NCI-H460 (cell line): Measurements from ENCODE around the gene GLCE. TPM values are rescaled to one million over a fixed set of nuclear protein-coding genes. Genes with fewer than 3 reads are reported as not detected.

Experiments used
- DNase-seq: peaks from one replicate; pipeline ENCODE4 v3.0.0-alpha.2; 2016; ENCODE audit warnings: low read depth; ENCODE audit errors: extremely low read depth
- polyA plus RNA-seq: library from polyadenylated mRNA; depleted of rRNA; stranded (reverse); fragments of >200 nt; gene quantifications from 2 replicates; pipeline ENCODE4 v1.2.3, GENCODE V29; 2014; cell fraction: nucleus; rRNA removed
- total RNA-seq: library from RNA; depleted of rRNA; stranded (reverse); fragments of >200 nt; shearing (Covaris generic); gene quantifications from 2 replicates; pipeline ENCODE4 v1.2.3, GENCODE V29; 2014; rRNA removed

GLCE gene
- 95.2 and 115 TPM in 2 replicates for total RNA-seq
- polyA plus RNA-seq: 80.7 and 100 TPM in 2 replicates

DNA sequence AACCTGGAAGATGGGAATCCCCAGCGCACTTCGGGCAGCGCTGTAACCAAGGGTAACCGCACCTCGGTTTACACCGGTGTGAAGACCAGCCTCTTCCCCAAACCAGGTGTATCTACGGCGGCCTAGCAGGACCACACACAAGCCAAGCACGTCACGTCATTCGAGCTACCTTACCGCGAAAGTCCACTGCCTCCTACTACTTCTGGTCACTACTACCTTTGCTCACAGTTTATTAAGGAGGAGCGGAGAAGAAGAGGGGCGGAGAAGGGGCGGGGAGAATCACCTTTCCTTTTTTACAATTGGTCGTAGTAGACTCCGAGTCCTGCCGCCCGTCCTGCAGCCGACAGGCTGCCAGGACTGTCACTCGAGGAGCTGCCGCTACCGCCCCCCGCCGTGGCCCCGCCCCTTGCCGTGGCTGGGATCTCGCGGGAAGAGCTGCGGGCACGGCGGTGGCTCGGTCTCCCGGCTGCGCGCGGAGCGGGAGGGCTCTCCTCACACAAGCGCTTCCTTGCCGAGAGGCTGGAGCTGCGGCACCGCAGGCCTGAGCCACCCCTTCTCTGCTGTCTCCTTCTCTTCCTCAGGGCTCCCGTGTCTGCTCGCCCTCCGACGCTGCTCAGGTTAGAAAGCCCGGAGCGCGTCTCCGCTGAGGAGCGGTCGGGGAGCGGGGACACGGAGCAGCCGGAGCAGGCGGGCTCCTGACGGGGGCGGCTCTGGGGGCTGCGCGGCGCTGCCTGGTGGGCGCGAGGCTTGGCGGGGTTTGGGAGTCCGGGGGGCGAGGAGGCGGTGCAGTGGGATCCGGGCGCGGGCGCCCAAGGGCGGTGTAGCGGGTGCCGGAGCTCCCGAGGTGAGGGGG is at the start of gene GLCE:
Gene GLCE, plus strand, starts transcription at position 495 of the 853 bp plus-strand sequence. CDS start 95,172 bp downstream, outside the sequence.
- peak; percentile 93 for DNase-seq

GRCh38 chr15:69114331-69114928 is 46.0 kb upstream of the GLCE start:
- no peak for DNase-seq

DNA sequence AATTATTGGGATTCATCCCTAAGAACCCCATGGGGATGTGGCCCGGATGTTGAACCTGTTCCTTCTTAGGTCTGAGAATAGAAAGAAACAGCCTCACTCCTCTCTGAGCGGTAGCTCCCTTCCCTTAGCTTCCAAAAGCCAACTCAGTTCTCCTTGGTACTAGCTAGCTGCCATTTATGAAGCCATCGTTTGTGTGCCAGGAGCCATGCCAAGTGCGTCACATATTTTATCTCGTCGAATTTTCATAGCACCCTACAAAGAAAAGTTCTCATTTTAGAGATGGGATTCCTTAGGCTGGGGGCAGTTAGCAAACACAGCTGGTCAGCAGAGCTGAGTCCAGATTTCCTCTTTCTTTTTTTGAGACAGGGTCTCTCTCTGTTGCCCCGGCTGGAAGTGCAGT is 45.4 kb upstream of the GLCE start:
- DNase-seq: no peak

DNA sequence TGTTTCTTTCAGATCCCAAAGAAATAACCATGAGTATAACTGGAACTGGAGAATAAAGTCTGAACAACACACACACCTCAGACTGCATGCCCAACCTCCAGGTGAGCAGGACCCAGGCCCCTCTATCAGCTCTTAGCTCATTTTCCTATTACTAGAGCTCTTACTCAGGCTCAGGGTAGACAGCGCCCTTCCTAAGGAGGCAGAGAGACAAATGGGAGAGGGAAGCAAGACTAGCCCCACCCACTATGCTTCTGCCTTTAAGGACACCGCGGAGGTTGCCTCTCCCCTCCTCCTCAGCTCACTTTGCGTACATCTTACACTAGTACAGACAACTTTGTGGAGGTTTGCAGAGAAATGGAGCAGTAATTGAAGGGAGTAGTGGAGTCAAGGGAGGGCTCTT is 44.0 kb upstream of the GLCE start:
- no peak for DNase-seq

GRCh38 chr15:69117431-69117871 is 43.0 kb upstream of the GLCE start:
- no peak for DNase-seq

DNA sequence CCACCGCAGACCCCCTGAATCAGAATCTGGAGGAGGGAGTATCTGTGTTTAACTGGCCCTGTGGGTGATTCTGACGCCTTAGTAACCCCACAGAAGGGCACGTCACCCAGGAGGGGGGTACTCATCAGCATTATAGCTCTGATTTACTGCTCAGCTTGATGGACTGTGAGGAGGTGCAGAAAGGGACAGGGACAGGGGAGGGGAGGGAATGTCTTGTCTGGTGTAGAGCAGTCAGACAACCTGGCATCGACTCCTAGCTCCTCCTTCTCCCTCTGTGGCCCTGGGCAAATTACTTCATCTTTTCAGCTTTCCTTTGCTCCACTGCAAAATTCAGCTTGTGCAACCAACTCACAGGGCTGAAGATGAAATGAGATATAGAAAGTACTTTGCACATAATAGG is 42.3 kb upstream of the GLCE start:
- no peak for DNase-seq

- no peak for DNase-seq
These were observed 41.4 kb upstream of the GLCE start for GRCh38 chr15:69119001-69119400.

GRCh38 chr15:69119683-69120395 is 40.6 kb upstream of the GLCE start:
- no peak for DNase-seq

GRCh38 chr15:69120732-69121131 is 39.7 kb upstream of the GLCE start:
- no peak for DNase-seq

- no peak for DNase-seq
These were observed 39.1 kb upstream of the GLCE start for GRCh38 chr15:69121198-69121828.

DNA sequence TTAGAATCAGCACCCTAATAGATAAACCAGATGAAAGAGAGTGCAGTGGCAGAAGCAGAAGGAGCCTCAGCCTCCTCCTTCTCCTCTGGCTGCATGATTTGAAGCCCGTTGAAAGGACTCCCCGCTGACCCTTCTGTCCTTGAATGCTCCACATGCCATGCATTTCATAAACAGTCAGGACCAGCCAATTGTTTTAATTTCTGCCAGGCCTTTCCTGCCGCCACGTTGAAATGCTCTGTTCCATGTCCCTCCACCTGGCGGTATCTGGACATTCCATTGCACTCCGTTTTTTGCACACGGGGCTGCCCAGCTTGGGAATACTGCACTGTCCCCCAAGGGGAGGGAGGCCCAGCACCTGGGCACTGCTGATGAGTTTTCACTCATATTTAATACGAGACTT is 35.2 kb upstream of the GLCE start:
- no peak for DNase-seq

DNA sequence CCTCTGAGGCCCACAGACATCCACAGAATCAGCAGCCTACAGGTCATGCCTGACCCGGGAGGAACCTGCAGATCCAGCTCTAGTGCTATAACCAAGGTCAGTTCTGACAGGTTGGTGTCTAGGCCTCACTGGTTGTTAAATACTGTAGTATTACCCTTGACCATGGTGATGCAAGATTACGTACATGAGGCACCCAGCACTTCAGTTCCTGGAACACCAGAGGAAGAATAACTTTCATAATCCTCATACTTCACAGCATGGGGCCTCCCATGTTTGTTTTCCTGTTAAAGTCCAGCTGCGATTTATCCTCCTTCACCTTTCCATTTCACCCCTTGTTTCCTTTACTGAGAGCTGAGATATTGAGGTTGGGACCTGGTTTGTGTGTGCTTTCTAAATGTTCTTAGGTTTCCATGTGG is 34.4 kb upstream of the GLCE start:
- DNase-seq: peak; percentile 46

DNA sequence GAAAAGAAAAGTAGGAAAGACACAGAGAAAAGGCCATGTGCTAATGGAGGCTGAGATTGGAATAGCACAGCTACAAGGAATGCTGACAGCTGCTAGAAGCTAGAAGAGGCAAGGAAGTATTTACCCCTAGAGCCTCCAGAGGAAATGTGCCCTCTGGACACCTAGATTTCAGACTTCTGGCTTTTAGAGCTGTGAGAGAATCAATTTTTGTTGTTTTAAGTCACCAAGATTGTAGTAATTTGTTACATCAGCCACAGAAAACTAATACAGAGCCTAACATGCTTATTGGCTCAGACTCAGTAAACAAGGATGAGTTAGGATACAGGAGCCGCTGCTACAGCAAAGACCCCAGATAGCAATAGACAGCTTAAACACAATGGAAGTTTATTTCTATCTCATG is 33.1 kb upstream of the GLCE start:
- DNase-seq: no peak

- DNase-seq: no peak
These were observed 31.6 kb upstream of the GLCE start for GRCh38 chr15:69128667-69129311.

GRCh38 chr15:69131362-69132220 is 28.8 kb upstream of the GLCE start:
- no peak for DNase-seq

DNA sequence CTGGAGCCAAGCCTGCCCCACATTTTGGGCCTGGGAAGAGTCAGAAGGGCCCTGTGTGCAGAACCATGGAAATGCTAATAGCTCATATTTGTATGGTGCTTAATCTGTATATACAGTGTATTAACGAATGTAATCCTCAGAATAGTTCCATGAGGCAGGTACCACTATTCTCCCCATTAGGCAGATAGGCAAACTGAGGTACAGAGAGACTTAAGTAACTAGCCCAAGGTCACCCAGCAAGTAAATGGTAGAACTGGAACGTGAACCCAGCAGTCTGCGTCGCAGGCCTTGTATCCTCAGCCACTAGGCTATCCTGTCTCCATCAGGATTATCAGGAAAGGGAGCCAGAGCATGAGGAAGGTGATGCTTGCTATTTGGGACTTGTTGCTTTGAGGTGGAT is 28.0 kb upstream of the GLCE start:
- no peak for DNase-seq

DNA sequence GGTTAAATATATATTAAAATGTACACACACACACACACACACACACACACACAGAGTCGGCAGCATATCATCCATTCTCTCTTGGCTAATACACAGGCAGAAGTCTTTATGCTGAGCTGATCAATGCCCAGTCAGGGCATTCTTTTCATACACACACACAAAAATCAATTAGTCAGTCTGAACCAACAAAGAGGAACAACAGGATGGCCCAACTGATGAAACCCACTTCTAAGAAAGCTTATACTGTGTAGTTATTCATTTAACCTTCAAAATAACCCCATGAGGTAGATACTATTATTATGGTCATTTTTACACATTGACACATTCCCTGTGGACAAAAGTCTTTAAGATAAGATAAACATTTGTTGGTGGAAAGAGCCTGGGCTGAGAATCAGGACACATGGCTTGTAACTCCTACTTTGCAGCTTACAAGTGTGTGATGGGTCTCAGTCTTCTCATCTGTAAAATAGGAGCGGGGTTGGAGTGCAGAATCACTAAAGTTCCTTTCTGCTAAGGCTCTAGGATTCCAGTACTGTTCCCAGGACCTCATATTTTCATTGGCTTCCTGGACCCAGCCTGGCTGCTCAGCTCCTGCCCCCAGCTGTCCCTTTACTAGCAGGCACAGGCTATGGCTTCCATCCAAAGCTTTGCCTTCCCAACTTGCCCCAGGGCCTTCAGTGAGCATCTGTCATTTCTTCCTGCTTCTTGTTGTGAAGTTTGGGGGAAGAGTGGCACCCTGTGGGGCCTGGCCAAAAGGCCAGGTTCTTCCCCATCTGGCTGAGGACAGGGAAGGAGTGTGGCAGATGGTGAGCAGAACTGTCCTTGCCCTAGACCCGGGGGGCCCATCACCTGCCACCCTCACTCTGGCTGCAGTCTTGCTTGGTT is 27.2 kb upstream of the GLCE start:
- DNase-seq: no peak

DNA sequence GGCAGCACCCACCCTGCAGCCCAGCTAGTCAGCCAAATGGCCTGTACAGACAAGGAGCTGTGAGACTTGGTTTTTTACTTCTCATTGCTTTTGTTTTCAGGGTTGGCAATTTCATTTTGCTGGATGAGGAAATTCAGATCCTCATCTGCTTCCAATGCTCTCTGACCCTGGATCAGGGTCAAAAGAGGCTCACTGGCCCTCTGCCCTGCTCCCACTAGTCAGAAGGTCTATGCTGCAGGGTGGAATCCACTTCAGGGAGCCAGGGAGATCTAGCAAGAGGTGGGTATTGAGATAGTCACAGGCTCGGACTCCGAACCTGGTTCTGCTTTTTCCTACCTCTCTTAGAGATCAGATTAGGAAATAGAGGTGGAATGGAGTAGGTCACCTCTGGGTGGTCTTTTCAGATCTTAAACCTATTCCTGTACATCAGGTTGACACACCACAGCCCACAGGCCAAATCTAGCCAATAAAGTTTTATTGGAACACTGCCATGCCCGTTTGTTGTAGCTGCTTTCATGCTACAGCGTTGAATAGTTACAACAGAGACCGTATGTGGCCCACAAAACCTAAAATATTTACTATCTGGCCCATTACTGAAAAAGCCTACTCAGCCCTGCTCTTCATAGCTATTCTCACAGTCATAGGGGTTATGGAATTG is 26.4 kb upstream of the GLCE start:
- DNase-seq: no peak
